D721Med (cell line): Measurements from ENCODE around the gene OAT.
"Not testable (repeated sequence)": the region's sequence is repeated elsewhere in the genome, so short reads cannot be mapped to it uniquely, and the experiment has no call there.

ENCODE experiments used
- DNase-seq: peaks from one replicate; pipeline ENCODE4 v3.0.0; 2011; ENCODE audit warnings: low spot score; ENCODE audit not compliant: insufficient read length
- FAIRE-seq: peaks from 2 replicates; lab custom pipeline; 2011; peaks lifted over from hg19 to GRCh38; lab: Jason Lieb, UNC
- CTCF ChIP-seq: IDR thresholded peaks from 2 replicates; pipeline ENCODE4 v1.5.1; 2012; ENCODE audit warnings: mild to moderate bottlenecking, control low read depth; ENCODE audit not compliant: insufficient read depth; ENCODE audit errors: missing control alignments

Gene OAT

GRCh38 chr10:124369986-124370385 is 48.7 kb downstream of the OAT start:
- no peak for FAIRE-seq

DNA sequence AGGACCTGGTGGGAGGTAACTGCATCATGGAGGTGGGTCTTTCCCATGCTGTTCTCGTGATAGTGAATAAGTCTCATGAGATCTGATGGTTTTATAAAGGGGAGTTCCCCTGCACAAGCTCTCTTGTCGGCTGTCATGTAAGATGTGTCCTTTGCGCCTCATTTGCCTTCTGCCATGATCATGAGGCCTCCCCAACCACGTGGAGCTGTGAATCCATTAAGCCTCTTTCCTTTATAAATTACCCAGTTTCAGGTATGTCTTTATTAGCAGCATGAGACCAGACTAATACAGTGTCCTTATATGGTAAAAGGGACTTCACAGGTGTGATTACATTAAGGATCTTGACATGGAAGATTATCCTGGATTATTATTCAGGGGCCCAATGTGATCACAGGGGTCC is 49.2 kb downstream of the OAT start:
- FAIRE-seq, DNase-seq: not testable (repeated sequence)

More at GRCh38 chr10:124369986-124370385, 48.7 kb downstream of the OAT start:
- no peak for DNase-seq
- no peak for TF ChIP-seq CTCF

DNA sequence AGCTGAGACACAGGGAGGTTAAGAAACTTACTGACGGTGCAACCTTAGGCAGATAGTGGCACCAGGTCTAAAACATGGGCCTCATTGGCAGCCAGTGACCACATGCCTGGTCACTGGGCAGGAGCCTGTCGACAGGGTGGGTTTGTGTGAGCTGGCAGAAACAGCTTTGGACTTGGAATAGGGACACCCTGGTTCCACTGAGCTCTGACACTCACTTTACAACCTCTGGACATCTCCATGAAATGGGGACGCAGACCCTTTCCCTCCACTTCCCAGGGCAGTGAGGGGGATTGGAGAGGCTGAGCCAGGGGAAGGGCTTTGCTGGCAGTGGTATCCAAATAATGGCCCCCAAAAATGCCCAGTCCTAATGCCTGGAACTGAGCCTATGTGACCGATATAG is 49.7 kb downstream of the OAT start:
- no peak for TF ChIP-seq CTCF
- no peak for FAIRE-seq
- no peak for DNase-seq

GRCh38 chr10:124367936-124368335 is 50.8 kb downstream of the OAT start:
- TF ChIP-seq CTCF, result no peak
- DNase-seq, result no peak
- no peak for FAIRE-seq

DNA sequence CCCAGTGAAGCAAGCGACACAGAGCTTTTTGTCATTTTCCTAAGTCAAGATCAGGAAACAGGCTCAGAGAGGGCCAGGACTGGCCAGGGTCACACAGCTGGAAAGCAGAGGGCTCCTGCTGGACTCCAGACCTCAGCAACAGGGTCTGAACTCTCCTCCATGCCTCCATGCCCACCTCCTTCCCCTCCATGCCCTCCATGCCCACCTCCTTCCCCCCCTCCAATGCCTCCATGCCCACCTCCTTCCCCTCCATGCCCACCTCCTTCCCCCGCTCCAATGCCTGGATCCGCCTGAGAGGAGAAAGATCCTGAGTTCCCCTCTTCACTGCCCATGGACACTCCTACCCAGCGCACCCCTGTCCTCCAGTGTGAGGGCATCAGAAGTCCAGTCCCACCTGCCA is 51.3 kb downstream of the OAT start:
- no peak for TF ChIP-seq CTCF
- DNase-seq, result no peak
- no peak for FAIRE-seq

- DNase-seq, result no peak
- no peak for TF ChIP-seq CTCF
- no peak for FAIRE-seq
Observed at GRCh38 chr10:124366825-124367224, 51.9 kb downstream of the OAT start.

GRCh38 chr10:124366343-124366742 is 52.4 kb downstream of the OAT start:
- TF ChIP-seq CTCF, result no peak
- DNase-seq (no peak), FAIRE-seq (no peak)

DNA sequence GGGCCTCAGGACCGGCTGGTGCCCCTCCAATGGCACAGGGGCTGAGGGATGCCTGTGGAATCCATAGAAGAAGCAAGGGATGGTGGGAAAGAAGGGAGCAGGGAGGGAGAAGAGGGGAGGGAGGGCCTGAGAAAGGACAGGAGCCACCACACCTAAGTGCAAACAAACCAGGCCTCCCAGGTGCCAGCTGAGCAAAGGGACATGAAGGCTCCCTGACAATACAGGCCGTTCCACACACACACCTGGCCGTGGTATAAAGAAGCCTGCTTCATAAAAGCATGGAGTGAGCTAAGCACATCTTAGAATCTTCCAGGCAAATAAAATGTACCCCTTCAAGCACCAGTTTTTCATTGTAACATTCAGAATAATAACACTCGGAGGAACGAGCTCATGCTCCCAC is 54.0 kb downstream of the OAT start:
- DNase-seq, result no peak
- TF ChIP-seq CTCF, result no peak
- FAIRE-seq, result no peak
